HG02571 (cell line): ENCODE results near the gene IMPG2.
"Not testable (repeated sequence)": the region's sequence is repeated elsewhere in the genome, so short reads cannot be mapped to it uniquely, and the experiment has no call there.

Experiments
- ATAC-seq: cut with Tn5 transposase; IDR thresholded peaks from one replicate; pipeline ENCODE4 v1.9.1; 2021; ENCODE audit warnings: mild to moderate bottlenecking, moderate library complexity; ENCODE audit not compliant: unreplicated experiment

Gene IMPG2

DNA sequence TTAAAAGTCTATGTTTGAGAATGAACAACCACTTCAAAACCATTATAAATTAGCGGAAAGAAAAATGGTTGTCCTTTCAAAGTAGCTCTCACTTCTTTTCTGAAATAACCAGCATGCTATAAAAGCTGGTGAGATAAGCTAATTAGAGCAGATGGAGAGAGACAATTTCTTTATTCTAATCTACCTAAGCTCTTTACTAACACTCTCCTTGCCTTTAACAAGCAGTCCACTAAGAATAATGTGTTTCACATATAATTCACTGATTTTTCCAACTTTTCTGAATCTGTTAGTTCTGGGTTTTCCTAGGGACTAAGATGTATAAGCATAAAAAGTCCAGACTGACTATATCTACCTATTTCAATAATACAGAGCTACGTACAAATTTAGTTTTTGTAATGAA is at the start of gene IMPG2:
TSS of gene IMPG2 (minus strand) at position 101 of the 400 bp plus-strand sequence. CDS start 203 bp downstream, outside the sequence.
- ATAC-seq: no peak

DNA sequence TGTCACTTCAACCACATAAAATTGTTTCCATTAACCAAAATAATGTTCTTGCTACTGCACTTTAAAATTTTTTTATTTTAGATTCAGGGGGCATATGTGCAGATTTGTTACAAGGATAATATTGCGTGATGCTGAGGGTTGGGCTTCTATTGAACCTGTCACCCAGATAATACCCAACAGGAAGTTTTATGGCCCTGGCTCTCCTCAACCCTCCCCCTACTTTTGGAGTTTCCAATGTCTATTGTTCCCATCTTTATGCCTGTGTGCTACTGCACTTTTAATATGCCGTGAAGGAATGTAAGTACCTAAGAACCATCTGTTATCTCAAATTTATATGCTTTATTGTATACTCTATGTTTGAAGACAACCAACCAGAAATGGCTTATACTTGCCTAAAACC is 42.0 kb upstream of the IMPG2 start:
- ATAC-seq: no peak

DNA sequence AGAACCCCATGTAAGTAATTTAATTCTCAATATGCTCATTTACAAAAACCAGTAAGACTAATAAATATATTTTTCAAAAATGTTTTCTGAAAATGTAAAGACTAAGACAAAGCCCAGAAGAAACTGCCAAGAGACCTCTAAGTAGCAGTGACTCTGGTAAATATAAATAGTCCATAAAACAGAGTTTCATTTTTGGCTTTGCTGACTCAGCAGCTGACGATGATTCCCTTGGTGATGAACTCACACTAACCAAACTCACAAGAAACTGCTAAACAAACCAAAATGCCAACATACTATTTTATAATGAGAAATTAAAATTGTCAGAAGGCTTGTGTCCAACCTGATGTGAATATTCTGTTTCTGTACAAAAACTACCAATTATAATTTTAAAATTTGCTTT is 31.5 kb upstream of the IMPG2 start:
- ATAC-seq: no peak

DNA sequence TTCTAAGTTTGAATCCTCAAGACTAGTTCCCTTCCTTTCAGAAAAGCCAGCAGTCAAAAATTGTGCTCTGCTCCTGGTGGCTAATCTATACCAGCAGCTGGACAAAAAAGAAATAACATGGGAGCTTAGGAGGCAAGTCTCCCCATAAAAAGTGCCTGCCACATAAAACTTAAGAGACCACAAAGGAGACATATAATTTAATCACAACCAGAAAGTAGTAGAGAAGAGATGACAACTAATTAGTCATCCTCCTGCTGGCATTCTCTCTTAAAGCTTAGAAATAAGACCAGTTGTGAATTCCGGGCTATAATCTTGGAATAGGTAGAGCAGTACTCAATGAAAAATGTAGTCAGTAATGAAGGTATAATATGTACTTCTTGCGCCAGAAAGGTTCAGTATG is 20.2 kb upstream of the IMPG2 start:
- ATAC-seq: no peak

DNA sequence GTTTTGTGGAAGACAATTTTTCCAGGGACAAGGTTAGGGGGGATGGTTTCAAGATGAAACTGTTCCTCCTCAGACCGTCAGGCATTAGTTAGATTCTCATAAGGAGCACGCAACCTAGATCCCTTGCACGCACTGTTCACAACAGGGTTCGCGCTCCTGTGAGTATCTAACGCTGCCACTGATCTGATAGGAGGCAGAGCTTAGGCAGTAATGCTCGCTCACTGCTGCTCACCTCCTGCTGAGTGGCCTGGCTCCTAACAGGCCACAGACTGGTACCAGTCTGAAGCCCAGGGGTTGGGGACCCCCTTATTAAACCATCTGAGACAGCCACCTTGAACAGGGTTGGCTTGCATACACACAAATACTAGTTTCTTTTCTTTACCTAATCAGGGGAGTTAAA is 13.5 kb upstream of the IMPG2 start:
- ATAC-seq: no peak

DNA sequence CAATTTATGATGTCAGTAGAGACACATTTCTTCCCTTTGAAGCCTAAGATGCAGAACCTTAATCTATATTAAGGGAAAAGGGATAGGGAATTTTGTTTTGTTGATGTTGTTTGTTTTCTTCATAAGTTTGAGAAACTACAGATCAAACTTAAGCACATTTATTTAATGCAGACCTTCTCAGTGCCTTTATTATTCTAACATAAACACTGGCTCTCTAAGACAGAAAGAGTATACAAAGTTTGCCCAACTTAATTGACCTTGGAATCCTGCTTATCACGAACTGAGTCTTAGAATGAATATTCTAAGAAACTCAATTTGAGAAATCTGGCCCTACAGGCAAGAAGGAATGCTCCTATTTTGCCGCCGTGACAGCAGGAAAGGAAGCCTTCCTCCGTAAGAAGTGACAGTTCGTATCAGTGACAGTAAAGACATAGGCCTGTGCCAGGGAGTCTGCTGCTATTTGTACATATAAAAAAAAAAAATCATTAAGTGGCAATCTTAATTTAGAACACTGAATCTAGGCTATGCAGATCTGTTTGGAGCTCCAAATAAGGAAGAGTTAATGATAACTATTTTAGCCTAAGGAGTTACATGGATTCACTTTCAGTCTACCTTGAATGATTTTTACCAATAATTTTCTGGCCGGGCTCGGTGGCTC is 8.8 kb upstream of the IMPG2 start:
- ATAC-seq: no peak

DNA sequence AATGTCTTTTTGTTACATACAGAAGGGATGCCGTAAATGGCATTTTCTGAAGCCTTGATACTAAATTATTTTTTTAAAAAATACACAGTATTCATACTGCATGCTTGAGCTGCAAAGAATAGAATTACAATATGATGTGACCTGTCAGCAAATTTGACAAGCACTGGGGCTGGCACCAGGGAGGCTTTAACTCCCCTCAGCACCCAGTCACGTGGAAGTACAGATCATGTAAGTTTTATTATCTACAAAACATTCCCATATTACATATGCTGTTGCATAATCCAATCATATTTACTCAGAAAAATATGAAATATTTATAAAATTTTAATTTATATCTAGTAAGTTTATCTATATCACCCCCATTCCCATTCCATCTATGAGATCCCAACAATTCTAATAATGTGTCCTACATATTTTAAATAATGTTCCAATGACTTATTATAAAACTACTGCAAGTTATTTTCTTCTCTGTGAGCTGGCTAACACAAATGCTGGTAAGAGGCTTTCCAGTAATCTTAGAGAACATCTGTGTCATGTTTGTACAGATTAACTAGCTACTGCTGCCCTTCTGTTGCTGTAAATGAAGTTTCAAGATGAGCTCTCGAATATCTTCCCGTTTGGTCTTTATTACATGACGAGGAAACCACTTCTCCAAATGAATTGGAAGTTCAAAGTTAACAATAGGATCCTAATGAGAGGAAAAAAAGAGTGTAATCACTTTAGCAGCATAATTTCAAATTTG is 5.2 kb upstream of the IMPG2 start:
- no peak for ATAC-seq

DNA sequence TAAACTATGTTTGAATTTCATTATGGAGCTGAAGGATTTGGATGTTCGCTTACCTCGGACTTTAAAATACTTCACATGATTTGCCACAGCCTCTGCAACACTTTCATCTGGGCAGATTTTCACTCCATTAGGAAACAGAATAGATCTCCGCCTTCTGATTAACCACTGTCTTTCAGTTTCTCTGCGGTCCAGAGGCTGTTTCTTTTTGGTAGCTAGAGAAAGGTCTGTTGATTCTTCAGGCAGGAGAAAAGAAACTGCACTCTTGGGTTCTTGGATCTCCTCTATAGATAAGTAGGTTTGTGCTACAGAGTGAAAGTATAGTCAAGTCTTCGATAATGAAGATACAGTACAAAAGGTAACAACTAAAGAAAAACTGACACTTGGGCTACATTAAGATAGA is 844 bp downstream of the IMPG2 start:
- ATAC-seq: no peak

DNA sequence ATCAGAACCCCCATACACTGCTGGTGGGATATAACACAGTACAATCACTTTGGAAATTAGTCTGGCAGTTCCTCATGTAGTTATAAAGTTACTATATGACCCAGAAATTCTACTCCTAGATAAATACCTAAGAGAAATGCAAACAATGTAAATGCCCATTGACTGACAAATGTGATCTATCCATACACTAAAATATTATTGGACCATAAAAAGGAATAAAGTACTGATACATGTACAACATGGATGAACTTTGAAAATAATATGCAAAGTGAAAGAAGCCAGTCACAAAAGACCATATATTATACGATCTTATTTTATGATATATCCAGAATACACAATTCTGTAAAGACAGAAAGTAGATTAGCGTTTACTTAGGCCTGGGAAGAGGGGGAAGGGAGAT is 7.8 kb downstream of the IMPG2 start:
- no peak for ATAC-seq

DNA sequence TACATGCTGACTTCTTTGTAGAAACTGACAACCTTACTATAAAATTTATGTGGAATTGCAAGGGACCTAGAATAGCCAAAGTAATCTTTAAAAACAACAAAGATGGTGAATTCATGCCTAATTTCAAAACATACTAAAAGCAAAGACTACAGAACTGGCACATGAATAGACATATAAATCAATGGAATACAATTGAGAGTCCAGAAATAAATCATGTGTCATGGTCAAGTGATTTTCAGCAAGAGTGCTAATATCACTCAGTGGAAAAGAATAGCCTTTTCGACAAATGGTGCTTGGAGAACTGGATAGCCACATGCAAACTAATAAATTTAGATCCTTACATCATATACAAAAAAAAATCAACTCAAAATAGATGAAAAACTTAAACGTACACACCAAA is 8.7 kb downstream of the IMPG2 start:
- ATAC-seq: no peak

DNA sequence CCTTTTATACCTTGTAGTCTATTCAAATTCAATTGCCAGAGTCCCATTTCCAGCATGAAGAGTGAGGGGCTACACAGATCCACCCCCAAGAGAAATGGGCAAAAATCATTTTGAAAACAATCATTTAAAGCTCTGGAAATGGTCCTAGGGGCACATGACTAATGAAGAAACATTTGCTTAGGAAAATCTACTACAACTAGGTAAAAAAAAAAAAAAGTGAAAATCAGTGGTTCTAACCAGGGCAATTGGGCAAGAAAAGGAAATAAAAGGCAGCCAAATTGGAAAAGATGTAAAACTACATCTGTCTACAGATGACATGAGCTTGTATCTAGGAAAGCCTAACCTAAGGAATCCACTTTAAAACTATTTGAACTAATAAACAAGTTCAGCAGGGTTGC is 9.4 kb downstream of the IMPG2 start:
- ATAC-seq: no peak

DNA sequence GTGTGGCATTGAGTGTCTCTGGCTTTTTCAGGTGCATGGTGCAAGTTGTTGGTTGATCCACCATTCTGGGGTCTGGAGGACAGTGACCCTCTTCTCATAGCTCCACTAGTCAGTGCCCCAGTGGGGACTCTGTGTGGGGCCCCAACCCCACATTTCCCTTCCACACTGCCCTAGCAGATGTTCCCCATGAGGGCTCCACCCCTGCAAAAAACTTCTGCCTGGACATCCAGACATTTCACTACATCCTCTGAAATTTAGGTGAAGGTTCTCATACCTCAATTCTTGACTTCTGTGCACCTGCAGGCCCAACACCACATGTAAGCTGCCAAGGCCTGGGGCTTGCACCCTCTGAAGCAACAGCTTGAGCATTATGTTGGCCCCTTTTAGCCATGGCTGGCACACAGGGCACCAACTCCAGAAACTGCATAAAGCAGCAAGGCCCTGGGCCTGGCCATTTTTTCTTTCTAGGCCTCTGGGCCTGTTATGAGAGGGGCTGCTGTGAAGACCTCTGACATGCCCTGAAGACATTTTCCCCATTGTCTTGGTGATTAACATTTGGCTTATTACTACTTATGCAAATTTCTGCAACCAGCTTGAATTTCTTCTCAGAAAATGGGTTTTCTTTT is 12.1 kb downstream of the IMPG2 start:
- ATAC-seq: not testable (repeated sequence)

DNA sequence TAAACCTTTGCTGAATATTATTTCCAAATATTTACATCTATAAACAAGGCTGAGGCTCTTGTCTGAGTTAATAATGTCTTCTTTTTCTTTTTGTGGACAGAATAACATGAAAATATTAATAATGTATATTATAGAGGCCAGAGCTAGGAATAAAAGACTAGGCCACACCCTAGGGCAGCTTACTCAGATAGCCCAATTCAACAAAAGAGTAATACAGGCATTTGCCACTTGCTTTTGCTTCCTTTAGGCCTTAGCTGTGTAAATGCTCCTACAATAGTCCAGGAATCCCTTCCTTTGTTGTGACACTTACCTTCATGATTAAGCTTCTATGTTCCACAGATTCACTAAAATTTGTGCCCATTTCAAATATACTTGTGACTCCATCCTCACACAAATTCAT is 16.5 kb downstream of the IMPG2 start:
- no peak for ATAC-seq

DNA sequence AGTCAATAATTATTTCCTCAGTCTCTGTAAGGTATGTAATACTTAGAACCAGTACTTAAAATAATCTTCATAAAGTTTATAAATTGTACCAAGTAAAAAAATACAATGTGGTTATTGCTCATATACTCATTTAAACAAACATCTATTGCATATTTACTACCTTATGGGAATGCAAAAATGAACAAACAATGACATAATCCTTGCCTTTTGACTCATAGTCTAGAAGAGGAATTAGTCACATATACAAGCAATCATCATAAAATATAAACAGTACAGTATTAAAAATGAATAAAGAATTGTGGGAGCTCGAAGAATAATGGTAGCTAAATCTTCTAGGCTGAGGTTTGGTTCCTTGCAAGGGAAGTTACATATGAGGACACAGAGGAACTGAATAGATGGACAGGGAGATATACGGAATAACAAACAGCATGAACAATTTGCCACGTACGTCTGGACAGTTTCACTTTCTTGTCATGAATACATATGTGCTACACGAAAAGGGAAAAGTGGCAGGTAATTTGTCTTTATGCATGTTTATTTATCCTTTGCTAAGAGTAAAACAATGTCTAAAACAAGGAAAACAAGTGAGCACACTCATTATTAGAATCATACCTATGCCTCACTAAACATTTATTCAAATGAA is 17.2 kb downstream of the IMPG2 start:
- no peak for ATAC-seq

DNA sequence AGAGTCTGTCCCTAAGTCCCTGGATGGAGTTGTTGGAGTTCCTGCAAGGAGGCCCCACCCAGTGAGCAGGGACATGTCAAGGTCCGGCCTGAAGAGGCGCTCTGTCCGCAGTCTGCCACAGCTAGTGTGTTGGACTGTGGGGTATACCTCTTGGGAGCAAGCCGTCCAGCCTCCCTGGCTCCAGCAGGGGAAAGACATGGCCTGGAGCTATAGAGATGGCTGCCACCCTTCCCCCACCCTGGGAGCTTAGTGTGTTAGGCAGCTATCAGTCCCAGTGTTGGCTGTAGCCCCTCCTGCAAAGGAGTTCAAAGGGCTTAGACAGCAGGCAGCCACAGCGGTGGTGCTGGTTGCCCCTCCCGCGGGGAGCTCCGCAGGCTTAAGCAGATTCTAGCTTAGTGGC is 20.3 kb downstream of the IMPG2 start:
- ATAC-seq: no peak

DNA sequence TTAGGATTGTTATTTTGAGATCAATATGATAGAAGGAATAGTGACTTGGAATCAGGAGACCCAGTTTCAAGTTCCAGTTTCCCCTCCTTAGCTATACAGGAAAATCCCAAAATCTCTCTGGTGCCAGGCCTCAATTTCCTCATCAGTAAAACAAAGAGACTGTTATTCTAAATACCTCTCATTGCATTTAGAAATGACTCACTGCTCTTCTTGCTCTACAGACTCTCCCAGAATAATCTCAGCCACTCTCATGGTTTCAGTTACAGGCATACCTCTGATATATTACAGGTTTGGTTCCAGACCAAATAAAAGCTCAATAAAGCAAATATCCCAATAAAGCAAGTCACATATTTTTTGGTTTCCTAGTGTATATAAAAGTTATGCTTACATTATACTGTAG is 28.3 kb downstream of the IMPG2 start:
- no peak for ATAC-seq

DNA sequence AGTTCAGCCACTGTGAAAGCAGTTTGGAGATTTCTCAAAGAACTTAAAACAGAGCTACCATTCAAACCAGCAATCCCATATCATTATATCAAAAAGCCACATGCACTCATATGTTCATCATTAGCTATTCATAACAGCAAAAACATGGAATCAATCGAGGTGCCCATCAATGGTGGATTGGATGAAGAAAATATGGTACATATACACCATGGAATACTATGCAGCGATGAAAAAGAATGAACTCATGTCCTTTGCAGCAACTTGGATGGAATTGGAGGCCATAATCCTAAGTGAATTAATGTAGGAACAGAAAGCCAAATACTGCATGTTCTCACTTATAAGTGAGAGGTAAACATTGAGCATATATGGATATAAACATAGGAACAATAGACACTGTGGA is 32.1 kb downstream of the IMPG2 start:
- no peak for ATAC-seq

DNA sequence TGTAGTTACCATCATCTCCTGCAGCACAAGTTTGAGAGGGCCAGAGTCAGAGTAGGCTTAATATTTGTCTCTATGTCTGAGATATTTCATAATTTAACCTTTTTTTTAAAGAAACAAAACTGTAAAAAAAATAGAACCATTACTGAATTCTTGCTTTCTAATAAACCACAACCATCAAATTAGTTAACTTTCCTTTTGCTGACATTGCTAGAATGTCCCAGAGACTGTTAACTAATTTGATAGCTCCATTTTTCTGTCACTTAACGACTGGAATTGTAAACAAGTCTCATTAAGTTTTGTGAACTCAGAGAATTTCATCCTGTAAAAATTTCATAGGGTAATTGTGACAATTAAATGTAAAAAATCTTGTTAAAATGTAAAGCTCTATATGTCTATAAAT is 35.6 kb downstream of the IMPG2 start:
- ATAC-seq: no peak

DNA sequence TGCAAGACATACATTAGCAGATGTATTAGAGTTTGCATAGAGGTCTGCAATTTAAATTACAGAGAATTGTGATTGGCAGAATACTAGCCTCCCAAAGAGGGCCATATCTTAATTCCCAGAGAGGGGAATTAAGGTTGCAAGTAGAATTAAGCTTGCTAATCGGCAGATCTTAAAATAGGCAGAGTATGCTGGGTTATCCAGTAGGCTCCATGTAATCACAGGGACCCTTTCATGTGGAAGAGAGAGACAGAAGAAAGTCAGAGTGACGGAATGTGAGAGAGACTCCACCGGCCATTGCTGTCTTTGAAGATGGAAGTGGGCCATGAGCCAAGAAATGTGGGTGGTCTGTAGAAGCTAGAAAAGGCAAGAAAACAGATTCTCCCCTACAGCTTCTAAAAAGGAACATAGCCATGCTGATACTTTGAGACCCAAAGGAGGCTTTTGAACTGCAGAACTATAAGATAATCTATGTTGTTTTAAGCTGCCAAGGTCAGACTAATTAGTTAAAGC is 38.8 kb downstream of the IMPG2 start:
- no peak for ATAC-seq

DNA sequence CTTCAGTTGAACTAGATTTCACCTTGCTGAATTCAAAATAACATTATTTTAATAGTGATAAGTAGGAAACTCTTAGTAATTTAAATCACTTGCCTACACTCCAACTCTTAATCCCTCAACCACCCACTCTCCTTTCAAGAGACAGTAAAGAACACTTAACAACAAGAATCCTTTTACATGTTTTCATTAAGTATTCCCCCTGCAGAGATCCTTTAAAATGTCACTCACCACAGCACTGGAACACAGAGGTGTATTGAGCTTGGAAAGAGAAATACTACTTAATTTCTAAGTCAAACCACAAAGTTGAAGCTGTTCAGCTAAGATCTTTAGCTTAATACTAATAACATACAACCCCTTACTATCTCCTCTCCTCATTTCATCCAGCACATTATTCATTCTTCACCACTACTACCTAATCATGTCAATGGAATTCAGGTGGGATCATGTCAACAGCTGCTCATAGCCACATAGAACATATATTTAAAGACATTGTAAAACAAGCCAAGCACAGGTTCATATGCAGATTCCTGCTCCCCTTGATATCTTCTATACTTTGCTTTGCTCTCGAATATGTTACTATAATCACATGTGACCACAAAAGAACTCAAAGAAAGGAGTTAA is 40.5 kb downstream of the IMPG2 start:
- ATAC-seq: no peak

DNA sequence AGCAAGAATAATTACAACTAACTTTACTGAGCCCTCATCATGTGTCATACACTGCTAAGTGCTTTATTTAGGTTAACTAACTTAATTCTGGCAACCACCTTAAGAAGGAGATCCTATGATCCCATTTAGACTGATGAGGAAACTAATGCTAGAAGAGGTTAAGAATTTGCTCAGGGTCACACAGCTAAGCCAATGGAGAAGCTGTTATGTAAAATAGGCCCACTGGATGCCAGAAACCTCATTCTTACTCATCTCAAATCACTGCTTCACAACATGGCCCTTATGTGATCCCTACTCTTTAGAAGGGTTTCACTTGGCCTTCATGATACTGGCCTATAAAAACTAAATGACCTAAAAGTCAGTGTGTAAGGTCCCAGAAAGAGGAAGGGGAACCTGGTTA is 41.2 kb downstream of the IMPG2 start:
- ATAC-seq: no peak
